ENCODE results near the gene RCN1.

GRCh38 chr11:32052215-32052614, 38.7 kb upstream of the RCN1 start:
- TF ChIP-seq EZH2 (IDR thresholded peaks at IDR 0.05; ENCODE audit: borderline replicate concordance, low read depth, low read length, poor library complexity, severe bottlenecking): no peak
- TF ChIP-seq, protein P1, sequence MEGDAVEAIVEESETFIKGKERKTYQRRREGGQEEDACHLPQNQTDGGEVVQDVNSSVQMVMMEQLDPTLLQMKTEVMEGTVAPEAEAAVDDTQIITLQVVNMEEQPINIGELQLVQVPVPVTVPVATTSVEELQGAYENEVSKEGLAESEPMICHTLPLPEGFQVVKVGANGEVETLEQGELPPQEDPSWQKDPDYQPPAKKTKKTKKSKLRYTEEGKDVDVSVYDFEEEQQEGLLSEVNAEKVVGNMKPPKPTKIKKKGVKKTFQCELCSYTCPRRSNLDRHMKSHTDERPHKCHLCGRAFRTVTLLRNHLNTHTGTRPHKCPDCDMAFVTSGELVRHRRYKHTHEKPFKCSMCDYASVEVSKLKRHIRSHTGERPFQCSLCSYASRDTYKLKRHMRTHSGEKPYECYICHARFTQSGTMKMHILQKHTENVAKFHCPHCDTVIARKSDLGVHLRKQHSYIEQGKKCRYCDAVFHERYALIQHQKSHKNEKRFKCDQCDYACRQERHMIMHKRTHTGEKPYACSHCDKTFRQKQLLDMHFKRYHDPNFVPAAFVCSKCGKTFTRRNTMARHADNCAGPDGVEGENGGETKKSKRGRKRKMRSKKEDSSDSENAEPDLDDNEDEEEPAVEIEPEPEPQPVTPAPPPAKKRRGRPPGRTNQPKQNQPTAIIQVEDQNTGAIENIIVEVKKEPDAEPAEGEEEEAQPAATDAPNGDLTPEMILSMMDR (conservative IDR thresholded peaks at IDR 0.05; ENCODE audit: low read depth, low read length): peak; percentile 100
